GM18519 (cell line): ENCODE results near the gene CAPS2.

Experiments
- ATAC-seq: cut with Tn5 transposase; IDR thresholded peaks from one replicate; pipeline ENCODE4 v1.9.1; 2021; ENCODE audit warnings: mild to moderate bottlenecking, moderate library complexity; ENCODE audit not compliant: unreplicated experiment, low FRiP score

Gene CAPS2

DNA sequence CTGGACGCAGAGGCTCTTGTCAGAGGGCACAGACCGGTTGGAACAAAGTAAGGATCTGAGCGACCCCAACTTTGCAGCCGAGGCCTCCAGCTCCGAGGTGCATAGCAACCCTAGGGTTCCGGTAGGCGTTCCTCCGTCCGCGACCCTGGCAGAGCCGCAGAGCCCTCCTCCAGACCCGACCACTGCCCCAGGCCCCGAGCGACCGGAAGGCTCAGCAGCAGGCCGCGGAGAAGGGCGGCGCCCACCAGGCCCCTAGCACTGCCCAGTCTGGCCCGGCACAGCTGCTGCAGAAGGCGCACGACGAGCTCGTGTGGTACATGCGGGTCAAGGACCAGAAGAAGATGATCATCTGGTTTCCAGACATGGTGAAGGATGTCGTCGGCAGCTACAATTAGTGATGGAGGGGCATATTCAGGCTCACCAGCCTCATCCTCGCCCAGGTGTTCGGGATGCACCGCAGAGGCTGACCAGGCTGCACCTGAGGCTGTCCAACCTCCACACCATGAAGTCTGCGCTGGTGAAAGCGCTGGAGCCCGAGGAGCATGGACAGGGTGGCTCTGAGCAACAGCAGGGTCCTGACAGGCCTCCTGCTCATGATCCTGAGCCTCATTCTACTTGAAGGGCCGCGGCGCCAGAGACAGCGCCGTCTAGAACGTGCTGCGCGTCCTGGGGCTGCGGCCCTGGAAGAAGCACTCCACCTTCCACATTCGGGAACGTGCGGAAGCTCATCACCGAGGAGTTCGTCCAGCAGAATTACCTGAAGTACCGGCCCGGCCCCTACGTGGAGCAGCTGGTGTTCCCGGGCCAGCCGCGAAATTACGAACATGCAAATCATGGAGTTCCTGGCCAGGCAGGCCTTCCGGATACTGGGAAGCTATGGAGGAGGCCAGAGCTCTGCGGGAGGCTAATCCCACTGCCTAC, 24.5 kb downstream of the CAPS2 start:
- no peak for ATAC-seq

DNA sequence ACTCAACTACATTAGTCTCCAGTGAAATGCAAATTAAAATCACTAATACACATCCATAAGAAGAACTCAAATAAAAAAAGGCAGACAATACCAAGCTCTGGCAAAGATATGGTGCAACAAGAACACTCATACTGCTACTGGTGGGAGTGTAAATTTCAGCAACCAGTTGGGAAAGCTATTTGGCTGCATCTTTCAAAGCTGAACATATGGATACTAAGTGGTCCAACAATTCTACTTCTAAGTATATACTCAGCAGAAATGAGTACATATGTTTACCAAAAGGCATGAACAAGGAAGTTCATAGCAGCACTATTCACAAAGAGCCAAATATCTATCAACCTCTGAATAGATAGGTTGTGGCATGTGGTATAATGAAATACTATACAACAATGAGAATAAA, 27.3 kb downstream of the CAPS2 start:
- ATAC-seq: no peak

DNA sequence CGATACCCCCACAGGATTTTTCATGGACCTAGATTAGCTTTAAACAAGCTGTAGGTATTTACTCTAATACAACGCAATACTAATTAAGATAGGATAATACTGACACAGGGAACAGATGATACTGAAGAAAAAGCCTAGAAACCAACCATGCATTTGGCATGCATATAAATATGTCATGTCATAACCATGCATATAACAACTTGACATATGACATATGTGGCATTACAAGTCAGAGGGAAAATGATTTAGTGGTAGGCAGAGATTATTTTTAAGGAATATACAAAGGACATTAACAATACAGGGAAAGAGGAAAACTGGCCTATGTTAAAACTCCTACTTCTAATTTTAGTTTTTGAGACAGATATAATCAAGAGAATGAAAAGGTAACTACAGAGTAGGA, 27.9 kb downstream of the CAPS2 start:
- no peak for ATAC-seq

- ATAC-seq: no peak
Measured at GRCh38 chr12:75294797-75295196, 35.3 kb downstream of the CAPS2 start.

GRCh38 chr12:75294336-75294735, 35.8 kb downstream of the CAPS2 start:
- ATAC-seq: no peak

DNA sequence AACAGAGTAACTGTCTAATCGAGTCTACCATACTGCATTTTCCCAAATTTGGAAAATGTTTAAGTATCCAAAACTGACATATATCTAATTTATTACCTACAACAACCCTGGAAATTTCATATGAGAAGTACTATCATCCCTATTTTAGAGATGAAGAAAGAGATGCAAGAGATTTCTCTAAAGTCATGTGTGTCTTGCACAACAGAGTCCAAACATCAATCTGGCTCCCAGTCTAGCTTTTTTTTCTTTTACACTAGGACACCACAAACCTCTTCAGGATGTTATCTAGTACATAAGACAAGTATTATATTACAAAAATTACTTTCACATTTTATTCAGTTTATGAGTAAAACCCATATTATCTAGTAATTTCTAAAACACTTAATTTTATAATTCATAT, 39.1 kb downstream of the CAPS2 start:
- ATAC-seq: no peak

- ATAC-seq: no peak
Measured at GRCh38 chr12:75289753-75290152, 40.4 kb downstream of the CAPS2 start.

- ATAC-seq: no peak
Measured at GRCh38 chr12:75288860-75289259, 41.3 kb downstream of the CAPS2 start.

- ATAC-seq: no peak
Measured at GRCh38 chr12:75275702-75276101, 54.4 kb downstream of the CAPS2 start.

- ATAC-seq: no peak
Measured at GRCh38 chr12:75271576-75271975, 58.5 kb downstream of the CAPS2 start.

DNA sequence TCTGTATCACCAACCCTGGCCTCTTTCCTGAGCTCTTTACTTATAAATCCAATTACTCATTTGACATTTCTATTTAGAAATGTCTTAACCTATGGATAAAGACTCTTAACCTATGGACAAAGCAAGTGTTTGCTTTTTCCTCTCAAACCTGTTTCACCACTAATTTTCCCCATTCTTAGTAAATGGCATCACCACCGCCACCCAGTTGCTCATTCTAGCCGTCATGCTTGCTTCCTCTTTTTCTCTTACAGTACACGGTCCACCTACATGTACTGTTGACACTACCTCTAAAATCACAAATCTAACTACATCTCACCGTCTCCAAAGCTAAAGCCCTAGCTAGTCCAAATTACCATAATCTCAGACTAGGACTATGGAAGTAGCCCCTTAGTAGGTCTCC, 60.0 kb downstream of the CAPS2 start:
- peak; percentile 56 for ATAC-seq

GRCh38 chr12:75269209-75269608, 60.9 kb downstream of the CAPS2 start:
- no peak for ATAC-seq

DNA sequence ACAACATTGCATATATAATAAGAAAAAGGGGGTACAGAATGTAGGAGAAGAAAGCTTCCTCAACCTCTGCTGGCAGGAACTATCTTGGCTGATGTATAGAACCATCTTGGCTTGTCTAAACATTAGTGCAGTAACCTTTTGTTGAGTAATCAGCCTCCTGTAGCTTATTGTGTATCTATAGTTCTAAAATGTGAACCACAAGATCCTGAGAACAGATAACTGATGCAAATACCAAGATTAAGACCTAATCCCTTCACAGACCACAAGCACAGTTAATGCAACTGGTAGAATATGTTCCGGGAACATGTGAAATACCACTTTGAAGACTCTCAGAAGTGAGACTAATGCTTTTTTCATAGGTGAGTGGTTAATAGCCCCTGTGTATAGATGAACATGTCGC, 69.8 kb downstream of the CAPS2 start:
- no peak for ATAC-seq

DNA sequence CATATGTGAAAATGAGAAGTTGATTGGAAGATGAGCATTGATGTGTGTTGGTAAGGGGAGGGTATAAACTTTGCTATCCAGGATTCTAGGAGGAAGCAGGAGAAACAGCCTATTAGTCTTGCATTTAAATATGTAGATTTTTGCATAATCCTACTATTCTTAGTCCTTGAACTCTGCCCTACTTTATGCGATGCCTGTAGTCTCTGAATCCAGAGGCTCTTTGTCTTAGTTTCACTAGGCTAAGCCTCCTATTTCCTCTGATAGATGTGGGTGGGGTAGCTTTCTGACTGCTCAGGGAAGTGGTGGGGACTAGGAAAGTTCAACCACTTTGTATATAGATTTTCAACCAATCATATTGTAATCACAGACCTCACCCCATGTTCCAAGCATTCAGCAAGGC, 71.0 kb downstream of the CAPS2 start:
- no peak for ATAC-seq

DNA sequence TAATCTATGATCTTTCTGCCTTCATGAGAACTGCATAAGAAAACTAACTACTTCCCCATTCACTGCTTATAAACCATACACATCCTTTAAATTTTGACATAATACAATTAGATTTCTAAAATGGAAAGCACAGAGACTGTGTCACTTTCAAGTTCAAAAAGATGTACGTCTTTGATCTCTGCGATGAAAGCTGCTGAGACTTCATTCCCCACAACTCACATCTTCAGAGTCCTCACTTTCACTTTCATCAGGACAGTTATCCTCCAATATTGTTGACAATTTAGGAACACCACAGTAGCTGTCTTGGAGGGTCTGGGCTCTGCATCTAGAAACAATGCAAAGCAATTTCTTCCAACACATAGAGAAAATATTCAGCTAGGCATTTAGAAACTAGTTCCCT, 72.6 kb downstream of the CAPS2 start:
- ATAC-seq: no peak

DNA sequence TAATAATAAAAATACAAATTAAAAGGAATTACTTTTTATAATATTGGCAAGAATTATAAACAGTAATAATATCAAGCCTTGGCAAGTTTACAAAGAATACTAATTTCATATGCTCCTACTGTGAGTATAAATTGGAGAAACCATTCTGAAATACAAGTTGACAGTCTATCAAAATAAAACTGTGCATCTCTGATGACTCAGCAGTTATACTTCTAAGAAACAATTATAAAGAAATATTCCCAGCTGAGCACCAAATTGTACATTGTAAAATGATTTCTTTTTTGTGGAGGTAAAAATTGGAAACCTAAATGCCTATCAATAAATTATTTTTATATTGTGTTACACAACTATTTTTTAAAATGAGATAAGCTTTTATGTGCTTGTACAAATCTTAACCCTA, 85.0 kb downstream of the CAPS2 start:
- ATAC-seq: no peak

GRCh38 chr12:75239987-75240386, 90.1 kb downstream of the CAPS2 start:
- peak; percentile 82 for ATAC-seq

GRCh38 chr12:75236206-75236605, 93.9 kb downstream of the CAPS2 start:
- no peak for ATAC-seq

DNA sequence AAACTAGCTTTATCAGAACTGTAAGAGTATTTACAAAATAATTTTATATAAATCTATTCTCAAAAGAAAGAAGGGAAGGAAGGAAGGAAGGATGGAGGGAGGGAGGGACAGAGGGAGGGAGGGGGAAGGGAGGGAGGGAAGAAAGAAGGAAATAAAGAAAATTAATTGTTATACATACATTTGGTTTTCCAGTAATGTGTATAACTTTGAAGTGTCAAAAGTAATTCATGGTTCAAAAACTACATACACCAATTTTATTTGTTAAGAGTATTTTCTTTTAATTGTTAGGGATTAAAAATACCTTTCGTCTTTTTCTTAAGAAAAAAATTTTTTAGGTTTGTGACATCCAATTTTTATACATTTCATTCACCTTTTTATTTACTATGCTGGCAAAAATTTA, 103.0 kb downstream of the CAPS2 start:
- ATAC-seq: no peak
